HepG2 (cell line): ENCODE data around the gene PCSK2. TPM values are rescaled to one million over a fixed set of nuclear protein-coding genes. Genes with fewer than 3 reads are reported as not detected.
A peak's percentile ranks its signal among the peaks of the same experiment; 100 is the strongest.

Experiments
- DPF2 ChIP-seq: sonication (generic); formaldehyde crosslinking; IDR thresholded peaks from 2 replicates; pipeline ENCODE4 v1.4.0; 2020; ENCODE audit warnings: mild to moderate bottlenecking, low read depth, missing genetic modification reagents, borderline replicate concordance
- EP300 ChIP-seq, 3 experiments: sonication (generic) in 1 of 3; formaldehyde crosslinking in 1 of 3; IDR thresholded peaks; 2 replicates each; pipeline versions ENCODE4 v1.5.1 to v1.6.1; 2011 to 2020; ENCODE audit warnings: low read depth in 2 of 3, low read length in 2 of 3, borderline replicate concordance in 1 of 3, improper control_type of control experiment in 1 of 3, mild to moderate bottlenecking in 1 of 3, missing genetic modification reagents in 1 of 3, moderate library complexity in 1 of 3
- MAFK ChIP-seq, 2 experiments: IDR thresholded peaks in 1 of 2; conservative IDR thresholded peaks in 1 of 2; 2 replicates each; pipeline ENCODE4 v1.6.1; 2011; ENCODE audit warnings: improper control_type of control experiment in 2 of 2, low read length in 2 of 2
- PITX1 ChIP-seq: sonication (generic); formaldehyde crosslinking; IDR thresholded peaks from 2 replicates; pipeline ENCODE4 v1.5.1; 2020; ENCODE audit warnings: mild to moderate bottlenecking, missing genetic modification reagents
- SMAD3 ChIP-seq: sonication (generic); formaldehyde crosslinking; IDR thresholded peaks from 2 replicates; pipeline ENCODE4 v1.4.0; 2020; ENCODE audit warnings: missing genetic modification reagents
- SNRNP70 ChIP-seq: fragments of 200-400 bp; formaldehyde crosslinking; IDR thresholded peaks from 2 replicates; pipeline ENCODE4 v1.6.1; 2017; ENCODE audit warnings: mild to moderate bottlenecking, low read depth, low read length, moderate library complexity
- ZIK1 ChIP-seq: sonication (generic); formaldehyde crosslinking; IDR thresholded peaks from 2 replicates; pipeline ENCODE4 v1.5.0; 2020; ENCODE audit warnings: mild to moderate bottlenecking, low read depth, missing genetic modification reagents, borderline replicate concordance
- ZNF530 ChIP-seq: sonication (generic); formaldehyde crosslinking; IDR thresholded peaks from 2 replicates; pipeline ENCODE4 v1.5.0; 2020; ENCODE audit warnings: low read depth, mild to moderate bottlenecking, missing genetic modification reagents
- ZNF558 ChIP-seq: sonication (generic); formaldehyde crosslinking; IDR thresholded peaks from 2 replicates; pipeline ENCODE4 v1.9.0; 2022; ENCODE audit warnings: mild to moderate bottlenecking, missing genetic modification reagents, borderline replicate concordance
- ZNF816 ChIP-seq: sonication (generic); formaldehyde crosslinking; IDR thresholded peaks from 2 replicates; pipeline ENCODE4 v1.8.0; 2022; ENCODE audit warnings: missing genetic modification reagents, mild to moderate bottlenecking, borderline replicate concordance
- polyA plus RNA-seq, 8 experiments: library from polyadenylated mRNA; depleted of rRNA in 3 of 8; stranded (reverse) in 7 of 8; unstranded in 1 of 8; fragments of >200 nt; fragmentation: Illumina TruSeq in 4 of 8; extraction: Trizol in 4 of 8; gene quantifications; 2 replicates each; pipeline versions ENCODE4 v1.2.1 to v1.2.3, GENCODE V29; 2011 to 2016; ENCODE audit warnings: low read depth in 4 of 8, missing spikeins in 1 of 8, mixed read lengths in 1 of 8; ENCODE audit not compliant: insufficient read depth in 1 of 8
- total RNA-seq, 5 experiments: library from RNA; depleted of rRNA; stranded (reverse); fragments of >200 nt; fragmentation: Illumina TruSeq; extraction: Trizol; gene quantifications; 2 replicates each; pipeline ENCODE4 v1.2.3, GENCODE V29; 2016; ENCODE audit warnings: low read depth in 1 of 5
- TF ChIP-seq, protein P1 (sequence below): sonication (generic); formaldehyde crosslinking; IDR thresholded peaks from 2 replicates; pipeline ENCODE4 v1.8.1; 2022; ENCODE audit warnings: mild to moderate bottlenecking, missing genetic modification reagents
- TF ChIP-seq, protein P2 (sequence below): IDR thresholded peaks from 2 replicates; pipeline ENCODE4 v1.6.1; 2012; ENCODE audit warnings: low read length, improper control_type of control experiment
- TF ChIP-seq, protein P3 (sequence below): sonication (generic); formaldehyde crosslinking; IDR thresholded peaks from 2 replicates; pipeline ENCODE4 v1.4.0; 2020; ENCODE audit warnings: missing genetic modification reagents, borderline replicate concordance
- TF ChIP-seq, protein P4 (sequence below): sonication (generic); formaldehyde crosslinking; IDR thresholded peaks from 2 replicates; pipeline ENCODE4 v1.5.0; 2020; ENCODE audit warnings: missing genetic modification reagents
- TF ChIP-seq, protein P5 (sequence below): sonication (generic); formaldehyde crosslinking; IDR thresholded peaks from 2 replicates; pipeline ENCODE4 v1.8.0; 2022; ENCODE audit warnings: missing genetic modification reagents, mild to moderate bottlenecking, moderate library complexity, borderline replicate concordance

The PCSK2 gene
- total and polyA plus RNA-seq, 2 of the 13 experiments (the other 11 are each of a cell fraction or from before 2014, with no cell fraction given) = not detected

DNA sequence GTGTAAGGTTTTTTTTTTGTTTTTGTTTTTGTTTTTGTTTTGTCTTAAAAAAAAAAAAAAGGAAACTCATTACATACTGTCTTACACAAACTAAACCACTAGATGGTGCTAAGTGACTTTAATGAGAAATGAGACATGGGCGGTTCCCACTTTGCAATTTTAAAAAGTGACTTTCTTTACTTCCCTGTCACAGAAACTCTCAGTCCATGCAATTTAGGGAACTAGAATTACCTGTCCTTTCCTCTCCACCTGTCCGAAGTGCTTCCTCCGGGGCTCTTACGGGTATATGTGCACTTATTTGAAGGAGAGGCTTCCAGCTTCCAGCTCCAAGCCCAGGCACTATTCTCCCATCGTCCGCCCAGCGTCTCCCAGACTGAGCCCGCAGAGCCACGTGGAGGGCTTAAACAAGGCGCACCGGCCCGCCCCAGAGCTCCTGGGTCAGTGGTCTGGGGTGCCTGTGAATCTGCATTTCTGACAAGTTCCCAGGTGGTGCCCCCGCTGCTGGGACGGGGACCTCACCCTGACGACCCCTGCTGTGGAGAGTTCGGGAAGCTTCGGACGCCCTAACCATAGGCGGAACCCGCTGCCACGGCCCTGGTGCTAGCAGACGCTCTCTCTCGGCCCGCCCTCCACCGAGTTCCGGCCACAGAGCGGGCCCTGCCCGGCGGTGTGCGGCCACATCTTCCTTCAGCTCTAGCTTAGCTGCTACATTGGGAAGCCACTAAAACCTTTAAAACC, 278.2 kb downstream of the PCSK2 start (continued):
- TF ChIP-seq, protein P1, sequence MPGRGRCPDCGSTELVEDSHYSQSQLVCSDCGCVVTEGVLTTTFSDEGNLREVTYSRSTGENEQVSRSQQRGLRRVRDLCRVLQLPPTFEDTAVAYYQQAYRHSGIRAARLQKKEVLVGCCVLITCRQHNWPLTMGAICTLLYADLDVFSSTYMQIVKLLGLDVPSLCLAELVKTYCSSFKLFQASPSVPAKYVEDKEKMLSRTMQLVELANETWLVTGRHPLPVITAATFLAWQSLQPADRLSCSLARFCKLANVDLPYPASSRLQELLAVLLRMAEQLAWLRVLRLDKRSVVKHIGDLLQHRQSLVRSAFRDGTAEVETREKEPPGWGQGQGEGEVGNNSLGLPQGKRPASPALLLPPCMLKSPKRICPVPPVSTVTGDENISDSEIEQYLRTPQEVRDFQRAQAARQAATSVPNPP (CRISPR knock-in tag) = no peak
- TF ChIP-seq, protein P2, sequence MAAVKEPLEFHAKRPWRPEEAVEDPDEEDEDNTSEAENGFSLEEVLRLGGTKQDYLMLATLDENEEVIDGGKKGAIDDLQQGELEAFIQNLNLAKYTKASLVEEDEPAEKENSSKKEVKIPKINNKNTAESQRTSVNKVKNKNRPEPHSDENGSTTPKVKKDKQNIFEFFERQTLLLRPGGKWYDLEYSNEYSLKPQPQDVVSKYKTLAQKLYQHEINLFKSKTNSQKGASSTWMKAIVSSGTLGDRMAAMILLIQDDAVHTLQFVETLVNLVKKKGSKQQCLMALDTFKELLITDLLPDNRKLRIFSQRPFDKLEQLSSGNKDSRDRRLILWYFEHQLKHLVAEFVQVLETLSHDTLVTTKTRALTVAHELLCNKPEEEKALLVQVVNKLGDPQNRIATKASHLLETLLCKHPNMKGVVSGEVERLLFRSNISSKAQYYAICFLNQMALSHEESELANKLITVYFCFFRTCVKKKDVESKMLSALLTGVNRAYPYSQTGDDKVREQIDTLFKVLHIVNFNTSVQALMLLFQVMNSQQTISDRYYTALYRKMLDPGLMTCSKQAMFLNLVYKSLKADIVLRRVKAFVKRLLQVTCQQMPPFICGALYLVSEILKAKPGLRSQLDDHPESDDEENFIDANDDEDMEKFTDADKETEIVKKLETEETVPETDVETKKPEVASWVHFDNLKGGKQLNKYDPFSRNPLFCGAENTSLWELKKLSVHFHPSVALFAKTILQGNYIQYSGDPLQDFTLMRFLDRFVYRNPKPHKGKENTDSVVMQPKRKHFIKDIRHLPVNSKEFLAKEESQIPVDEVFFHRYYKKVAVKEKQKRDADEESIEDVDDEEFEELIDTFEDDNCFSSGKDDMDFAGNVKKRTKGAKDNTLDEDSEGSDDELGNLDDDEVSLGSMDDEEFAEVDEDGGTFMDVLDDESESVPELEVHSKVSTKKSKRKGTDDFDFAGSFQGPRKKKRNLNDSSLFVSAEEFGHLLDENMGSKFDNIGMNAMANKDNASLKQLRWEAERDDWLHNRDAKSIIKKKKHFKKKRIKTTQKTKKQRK = no peak
- TF ChIP-seq PITX1 (CRISPR knock-in tag) (peak; percentile 72), ZNF530 (no peak), MAFK (conservative IDR thresholded peaks at IDR 0.05 in 1 of 2, IDR thresholded peaks at IDR 0.05 in 1 of 2; ENCODE audit: low read length in 2 of 2) (no peak), ZIK1 (CRISPR knock-in tag) (no peak), SMAD3 (peak; percentile 74; the same call in 1 of the 2 replicates), DPF2 (CRISPR knock-in tag) (no peak), ZNF558 (CRISPR knock-in tag) (no peak; the same call in 1 of the 2 replicates), ZNF816 (CRISPR knock-in tag) (no peak), EP300 (IDR thresholded peaks at IDR 0.05; ENCODE audit: low read depth in 2 of 2, low read length in 2 of 2) (no peak), EP300 (CRISPR knock-in tag; IDR thresholded peaks at IDR 0.05; ENCODE audit: borderline replicate concordance) (no peak; the same call in 1 of the 2 replicates), SNRNP70 (no peak)
- TF ChIP-seq, protein P3, sequence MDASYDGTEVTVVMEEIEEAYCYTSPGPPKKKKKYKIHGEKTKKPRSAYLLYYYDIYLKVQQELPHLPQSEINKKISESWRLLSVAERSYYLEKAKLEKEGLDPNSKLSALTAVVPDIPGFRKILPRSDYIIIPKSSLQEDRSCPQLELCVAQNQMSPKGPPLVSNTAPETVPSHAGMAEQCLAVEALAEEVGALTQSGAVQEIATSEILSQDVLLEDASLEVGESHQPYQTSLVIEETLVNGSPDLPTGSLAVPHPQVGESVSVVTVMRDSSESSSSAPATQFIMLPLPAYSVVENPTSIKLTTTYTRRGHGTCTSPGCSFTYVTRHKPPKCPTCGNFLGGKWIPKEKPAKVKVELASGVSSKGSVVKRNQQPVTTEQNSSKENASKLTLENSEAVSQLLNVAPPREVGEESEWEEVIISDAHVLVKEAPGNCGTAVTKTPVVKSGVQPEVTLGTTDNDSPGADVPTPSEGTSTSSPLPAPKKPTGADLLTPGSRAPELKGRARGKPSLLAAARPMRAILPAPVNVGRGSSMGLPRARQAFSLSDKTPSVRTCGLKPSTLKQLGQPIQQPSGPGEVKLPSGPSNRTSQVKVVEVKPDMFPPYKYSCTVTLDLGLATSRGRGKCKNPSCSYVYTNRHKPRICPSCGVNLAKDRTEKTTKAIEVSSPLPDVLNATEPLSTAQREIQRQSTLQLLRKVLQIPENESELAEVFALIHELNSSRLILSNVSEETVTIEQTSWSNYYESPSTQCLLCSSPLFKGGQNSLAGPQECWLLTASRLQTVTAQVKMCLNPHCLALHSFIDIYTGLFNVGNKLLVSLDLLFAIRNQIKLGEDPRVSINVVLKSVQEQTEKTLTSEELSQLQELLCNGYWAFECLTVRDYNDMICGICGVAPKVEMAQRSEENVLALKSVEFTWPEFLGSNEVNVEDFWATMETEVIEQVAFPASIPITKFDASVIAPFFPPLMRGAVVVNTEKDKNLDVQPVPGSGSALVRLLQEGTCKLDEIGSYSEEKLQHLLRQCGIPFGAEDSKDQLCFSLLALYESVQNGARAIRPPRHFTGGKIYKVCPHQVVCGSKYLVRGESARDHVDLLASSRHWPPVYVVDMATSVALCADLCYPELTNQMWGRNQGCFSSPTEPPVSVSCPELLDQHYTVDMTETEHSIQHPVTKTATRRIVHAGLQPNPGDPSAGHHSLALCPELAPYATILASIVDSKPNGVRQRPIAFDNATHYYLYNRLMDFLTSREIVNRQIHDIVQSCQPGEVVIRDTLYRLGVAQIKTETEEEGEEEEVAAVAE (CRISPR knock-in tag) = no peak
- TF ChIP-seq, protein P4, sequence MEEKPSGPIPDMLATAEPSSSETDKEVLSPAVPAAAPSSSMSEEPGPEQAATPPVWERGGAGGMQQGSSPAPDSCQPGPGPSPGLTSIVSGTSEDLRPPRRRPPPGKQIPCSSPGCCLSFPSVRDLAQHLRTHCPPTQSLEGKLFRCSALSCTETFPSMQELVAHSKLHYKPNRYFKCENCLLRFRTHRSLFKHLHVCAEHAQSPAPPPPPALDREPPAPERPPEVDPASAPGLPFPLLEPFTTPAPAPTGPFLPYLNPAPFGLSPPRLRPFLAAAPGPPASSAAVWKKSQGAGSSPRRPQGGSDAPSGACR (CRISPR knock-in tag) = no peak
- TF ChIP-seq, protein P5, sequence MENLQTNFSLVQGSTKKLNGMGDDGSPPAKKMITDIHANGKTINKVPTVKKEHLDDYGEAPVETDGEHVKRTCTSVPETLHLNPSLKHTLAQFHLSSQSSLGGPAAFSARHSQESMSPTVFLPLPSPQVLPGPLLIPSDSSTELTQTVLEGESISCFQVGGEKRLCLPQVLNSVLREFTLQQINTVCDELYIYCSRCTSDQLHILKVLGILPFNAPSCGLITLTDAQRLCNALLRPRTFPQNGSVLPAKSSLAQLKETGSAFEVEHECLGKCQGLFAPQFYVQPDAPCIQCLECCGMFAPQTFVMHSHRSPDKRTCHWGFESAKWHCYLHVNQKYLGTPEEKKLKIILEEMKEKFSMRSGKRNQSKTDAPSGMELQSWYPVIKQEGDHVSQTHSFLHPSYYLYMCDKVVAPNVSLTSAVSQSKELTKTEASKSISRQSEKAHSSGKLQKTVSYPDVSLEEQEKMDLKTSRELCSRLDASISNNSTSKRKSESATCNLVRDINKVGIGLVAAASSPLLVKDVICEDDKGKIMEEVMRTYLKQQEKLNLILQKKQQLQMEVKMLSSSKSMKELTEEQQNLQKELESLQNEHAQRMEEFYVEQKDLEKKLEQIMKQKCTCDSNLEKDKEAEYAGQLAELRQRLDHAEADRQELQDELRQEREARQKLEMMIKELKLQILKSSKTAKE (CRISPR knock-in tag) = no peak
